Brain microvascular endothelial cell (primary cell): ENCODE measurements around the gene CXXC1.

Experiments
- DNase-seq: peaks from one replicate; pipeline ENCODE4 v3.0.0-alpha.2; 2020
- H3K27ac ChIP-seq: fragments of 250-450 bp; sonication (Bioruptor Pico); 2 replicates; pipeline ENCODE4 v1.5.1; 2020; ENCODE audit warnings: mild to moderate bottlenecking, moderate library complexity
- H3K27me3 ChIP-seq: fragments of 250-450 bp; sonication (Bioruptor Pico); replicated peaks from 2 replicates; pipeline ENCODE4 v1.5.1; 2020; ENCODE audit warnings: mild to moderate bottlenecking
- H3K36me3 ChIP-seq: fragments of 250-450 bp; sonication (Bioruptor Pico); replicated peaks from 2 replicates; pipeline ENCODE4 v1.5.1; 2020; ENCODE audit warnings: mild to moderate bottlenecking
- H3K4me3 ChIP-seq: 2 replicates; pipeline ENCODE4 v1.5.1; 2011; ENCODE audit warnings: low read depth, mild to moderate bottlenecking, control low read depth, low read length, moderate library complexity
- in situ Hi-C: cut with HindIII; loops from 2 replicates; pipeline ENCODE4 v1.10.0; 2017; ENCODE audit warnings: low sequenced_read_pairs, low pct_ligation_motif_present
- TF ChIP-seq, protein P1 (sequence below): IDR thresholded peaks from 2 replicates; pipeline ENCODE4 v1.5.1; 2011; ENCODE audit warnings: low read depth, mild to moderate bottlenecking, moderate library complexity, low read length, control low read depth, inconsistent platforms; ENCODE audit errors: missing control alignments

The CXXC1 gene

DNA sequence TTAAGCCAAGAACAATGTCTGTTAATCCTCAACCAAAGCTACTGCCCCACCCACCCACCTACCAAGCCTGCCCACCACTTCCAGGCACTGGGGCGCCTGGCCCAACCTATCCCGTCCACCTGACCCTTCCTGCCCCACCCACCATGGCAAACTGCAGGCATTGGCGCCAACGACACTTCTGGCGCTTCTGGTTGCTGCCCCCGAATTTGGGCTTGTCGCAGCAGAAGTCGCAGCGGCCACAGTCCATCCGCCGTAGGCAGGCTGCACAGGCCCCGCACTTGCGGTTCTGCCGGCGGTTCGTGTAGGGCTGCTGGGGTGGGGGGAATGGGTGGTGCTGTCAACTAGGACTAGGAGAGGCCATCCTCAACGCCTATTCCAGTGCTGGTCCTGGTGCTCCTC, 13.4 kb downstream of the CXXC1 start:
- in situ Hi-C loops, result no loop called here
- Histone ChIP-seq H3K27me3 (no peaks in the 10 kb centered on the region), H3K4me3 (no peak overlapping the region)

DNA sequence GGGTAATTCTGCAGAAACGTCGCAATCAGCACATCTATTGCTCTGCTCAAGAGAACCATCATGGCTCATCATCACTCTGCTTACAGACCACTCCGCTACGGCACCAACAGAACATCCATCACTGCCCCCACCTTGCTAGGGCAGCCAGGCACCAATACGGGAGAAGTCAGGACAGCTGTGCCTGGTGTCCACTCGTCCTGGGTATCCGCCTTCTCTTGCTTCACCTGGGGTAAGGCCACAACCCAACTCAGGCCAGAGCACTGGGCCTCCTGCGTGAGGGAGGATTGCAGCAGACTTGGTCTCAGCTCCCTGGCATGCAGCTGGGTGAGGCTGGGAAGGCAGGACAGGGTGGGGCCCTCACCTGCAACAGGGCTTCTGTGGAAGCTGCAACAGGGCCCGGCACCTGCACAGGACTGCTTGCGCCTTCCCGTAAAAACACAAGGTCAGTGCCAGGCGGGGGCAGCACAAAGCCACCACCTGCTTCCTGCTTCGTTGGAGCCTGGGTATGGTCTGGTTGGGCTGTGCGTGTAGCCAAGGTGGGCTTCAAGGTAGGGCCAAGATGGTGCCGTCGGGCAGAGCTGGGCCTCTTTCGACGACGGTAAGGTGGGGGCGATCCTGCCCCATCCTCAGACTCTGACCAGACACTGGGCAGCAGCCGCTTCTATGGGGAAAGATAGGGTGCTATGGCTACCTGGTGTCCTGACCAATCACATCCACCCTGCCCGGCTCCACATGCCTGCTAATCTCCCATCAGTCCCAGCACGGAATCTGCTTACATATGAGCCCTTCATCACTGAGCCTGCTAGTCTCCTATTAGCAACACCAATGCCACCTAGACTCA, 14.1 kb downstream of the CXXC1 start:
- no peak overlapping the region for H3K27ac ChIP-seq
- no peaks in the 10 kb centered on the region for H3K27me3 ChIP-seq
- TF ChIP-seq, protein P1, sequence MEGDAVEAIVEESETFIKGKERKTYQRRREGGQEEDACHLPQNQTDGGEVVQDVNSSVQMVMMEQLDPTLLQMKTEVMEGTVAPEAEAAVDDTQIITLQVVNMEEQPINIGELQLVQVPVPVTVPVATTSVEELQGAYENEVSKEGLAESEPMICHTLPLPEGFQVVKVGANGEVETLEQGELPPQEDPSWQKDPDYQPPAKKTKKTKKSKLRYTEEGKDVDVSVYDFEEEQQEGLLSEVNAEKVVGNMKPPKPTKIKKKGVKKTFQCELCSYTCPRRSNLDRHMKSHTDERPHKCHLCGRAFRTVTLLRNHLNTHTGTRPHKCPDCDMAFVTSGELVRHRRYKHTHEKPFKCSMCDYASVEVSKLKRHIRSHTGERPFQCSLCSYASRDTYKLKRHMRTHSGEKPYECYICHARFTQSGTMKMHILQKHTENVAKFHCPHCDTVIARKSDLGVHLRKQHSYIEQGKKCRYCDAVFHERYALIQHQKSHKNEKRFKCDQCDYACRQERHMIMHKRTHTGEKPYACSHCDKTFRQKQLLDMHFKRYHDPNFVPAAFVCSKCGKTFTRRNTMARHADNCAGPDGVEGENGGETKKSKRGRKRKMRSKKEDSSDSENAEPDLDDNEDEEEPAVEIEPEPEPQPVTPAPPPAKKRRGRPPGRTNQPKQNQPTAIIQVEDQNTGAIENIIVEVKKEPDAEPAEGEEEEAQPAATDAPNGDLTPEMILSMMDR, result no peak
- no peak overlapping the region for H3K4me3 ChIP-seq
- no peak for DNase-seq
- peaks cover 64% of the 10 kb centered on the region for H3K36me3 ChIP-seq
- in situ Hi-C loops, result no loop called here

More for the DNA sequence above, 13.4 kb downstream of the CXXC1 start:
- H3K36me3 ChIP-seq, result peaks cover 67% of the 10 kb centered on the region
- TF ChIP-seq, protein P1, result no peak
- H3K27ac ChIP-seq, result no peak overlapping the region
- no peak for DNase-seq

DNA sequence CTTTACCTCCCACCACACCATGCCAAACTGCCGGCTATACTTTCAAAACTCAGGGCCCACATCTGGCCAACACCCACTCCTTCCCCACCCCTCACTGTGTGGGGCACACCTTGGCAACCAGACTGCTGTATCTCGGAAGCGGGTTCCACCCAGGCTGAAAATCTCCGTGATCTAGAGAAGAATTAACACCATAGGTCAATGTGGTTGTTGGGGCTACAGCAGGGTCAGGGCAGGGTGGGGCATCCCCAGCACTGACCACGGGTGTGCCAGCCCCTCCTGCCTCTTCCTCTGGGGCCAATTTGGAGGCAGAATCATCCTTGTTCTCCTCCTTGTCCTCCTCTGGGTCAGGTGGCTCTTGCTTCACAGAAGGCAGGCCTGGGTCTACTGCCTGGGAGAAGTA, 14.9 kb downstream of the CXXC1 start:
- Histone ChIP-seq H3K27ac (no peak overlapping the region), H3K4me3 (no peak overlapping the region), H3K27me3 (no peaks in the 10 kb centered on the region), H3K36me3 (peaks cover 64% of the 10 kb centered on the region)
- no peak for DNase-seq
- in situ Hi-C loops, result no loop called here
- TF ChIP-seq, protein P1, result no peak

DNA sequence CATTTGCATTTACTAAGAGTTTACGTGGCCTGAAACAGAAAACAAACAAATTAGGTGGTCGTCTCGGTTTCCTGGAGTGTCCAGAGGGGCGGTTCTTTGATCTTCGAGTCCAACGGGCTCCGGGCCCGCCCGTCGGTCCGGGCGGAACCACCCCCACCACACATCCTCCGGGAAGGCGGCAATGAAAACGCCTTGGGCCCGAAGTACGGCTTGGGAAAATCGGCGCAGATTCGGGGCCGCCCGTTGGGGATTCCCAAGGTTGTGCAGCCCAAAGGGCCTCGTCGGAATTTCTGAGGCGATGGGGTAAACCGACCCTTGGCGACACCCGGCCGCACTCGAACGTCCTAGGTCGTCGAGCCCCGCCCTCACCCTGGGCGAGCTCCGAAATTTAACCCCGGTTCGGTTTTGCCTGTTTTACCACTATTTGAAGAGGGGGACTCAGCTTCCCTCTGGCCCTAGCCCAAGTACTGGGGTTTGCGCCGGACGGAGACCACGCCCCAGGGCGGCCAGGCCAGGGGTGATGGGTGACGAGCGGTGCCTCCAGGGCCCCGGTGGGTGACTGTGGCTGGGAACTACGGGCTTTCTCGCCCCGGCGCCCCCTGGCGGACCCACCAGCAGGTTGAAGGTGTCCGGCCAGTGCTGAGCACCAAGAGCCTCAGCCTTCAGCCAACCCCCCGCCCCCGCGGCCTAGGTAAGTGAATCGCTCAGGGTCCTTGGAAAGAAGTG, 19.3 kb downstream of the CXXC1 start:
- DNase-seq, result peak; percentile 77
- Histone ChIP-seq H3K4me3 (peak overlapping the region; percentile 63), H3K27me3 (no peaks in the 10 kb centered on the region), H3K36me3 (peaks cover 25% of the 10 kb centered on the region), H3K27ac (peak overlapping the region; percentile 48)
- in situ Hi-C loops, result no loop called here
- TF ChIP-seq, protein P1, result peak; percentile 89

DNA sequence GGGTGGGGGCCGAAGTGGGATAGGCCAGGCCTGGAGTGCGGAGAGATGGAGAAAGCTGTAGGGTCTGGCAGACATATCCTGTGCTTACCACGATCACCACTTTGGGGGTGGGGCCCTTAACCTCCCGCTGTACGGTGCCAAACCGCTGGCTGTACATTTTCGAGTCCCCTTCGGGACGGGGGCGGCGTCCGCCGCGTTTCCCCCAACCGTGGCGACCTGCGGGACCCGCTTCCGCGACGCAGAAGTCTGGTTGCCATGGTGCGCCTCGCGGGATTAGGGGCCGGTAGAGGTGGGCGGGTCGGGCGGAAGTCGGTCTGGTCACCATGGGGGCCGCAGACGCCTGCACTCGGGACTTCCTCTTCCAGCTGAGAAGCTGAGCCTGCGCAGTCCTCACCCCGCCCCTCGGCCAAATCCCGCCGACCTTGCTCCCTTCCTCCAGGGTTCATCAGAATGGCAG, 21.2 kb downstream of the CXXC1 start, which contains the start of gene CFAP53:
Gene CFAP53, minus strand, starts transcription at position 248 of the 457 bp plus-strand sequence. Its CDS starts 91 bp downstream, at position 157.
- in situ Hi-C loops, result no loop called here
- H3K27ac ChIP-seq, result no peak within 1 kb of the TSS
- DNase-seq, result peak; percentile 89
- H3K36me3 ChIP-seq, result peaks cover 7% of the 10 kb centered on the region
- no peaks in the 10 kb centered on the region for H3K27me3 ChIP-seq
- TF ChIP-seq, protein P1, result no peak
- H3K4me3 ChIP-seq, result peak within 1 kb of the TSS; percentile 78
